Adipose tissue (tissue), 3 donors: ENCODE measurements around the gene NDUFAF3. TPM values are rescaled to one million over a fixed set of nuclear protein-coding genes. Genes with fewer than 3 reads are reported as not detected.
A peak's percentile ranks its signal among the peaks of the same experiment; 100 is the strongest.

Source experiments
- H3K27ac ChIP-seq: one replicate; pipeline ENCODE4 v1.5.1; 2013; ENCODE audit warnings: low read depth, low read length
- WGBS, 3 donors: extraction: QIAGEN DNeasy Blood & Tissue Kit; methylation state at CpG; one replicate each; pipeline ENCODE4 v1.1.7; 2013; 5-methylcytosine and 5-hydroxymethylcytosine counted together
- polyA plus RNA-seq, 3 donors: library from polyadenylated mRNA; stranded (reverse); fragments of 200-250 nt; gene quantifications; one replicate each; pipeline ENCODE4 v1.2.3, GENCODE V29; 2013
- donor health status: healthy with polysubstance abuse.
- donor health status: Bipolar disorder and iron deficiency.
- donor health status: healthy.

NDUFAF3 gene, protein sequence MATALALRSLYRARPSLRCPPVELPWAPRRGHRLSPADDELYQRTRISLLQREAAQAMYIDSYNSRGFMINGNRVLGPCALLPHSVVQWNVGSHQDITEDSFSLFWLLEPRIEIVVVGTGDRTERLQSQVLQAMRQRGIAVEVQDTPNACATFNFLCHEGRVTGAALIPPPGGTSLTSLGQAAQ
- polyA plus RNA-seq: 100 to 1,000 TPM in 2 of 3 donors, 10 to 100 TPM in 1; 38.6 to 163 (median 120) TPM

DNA sequence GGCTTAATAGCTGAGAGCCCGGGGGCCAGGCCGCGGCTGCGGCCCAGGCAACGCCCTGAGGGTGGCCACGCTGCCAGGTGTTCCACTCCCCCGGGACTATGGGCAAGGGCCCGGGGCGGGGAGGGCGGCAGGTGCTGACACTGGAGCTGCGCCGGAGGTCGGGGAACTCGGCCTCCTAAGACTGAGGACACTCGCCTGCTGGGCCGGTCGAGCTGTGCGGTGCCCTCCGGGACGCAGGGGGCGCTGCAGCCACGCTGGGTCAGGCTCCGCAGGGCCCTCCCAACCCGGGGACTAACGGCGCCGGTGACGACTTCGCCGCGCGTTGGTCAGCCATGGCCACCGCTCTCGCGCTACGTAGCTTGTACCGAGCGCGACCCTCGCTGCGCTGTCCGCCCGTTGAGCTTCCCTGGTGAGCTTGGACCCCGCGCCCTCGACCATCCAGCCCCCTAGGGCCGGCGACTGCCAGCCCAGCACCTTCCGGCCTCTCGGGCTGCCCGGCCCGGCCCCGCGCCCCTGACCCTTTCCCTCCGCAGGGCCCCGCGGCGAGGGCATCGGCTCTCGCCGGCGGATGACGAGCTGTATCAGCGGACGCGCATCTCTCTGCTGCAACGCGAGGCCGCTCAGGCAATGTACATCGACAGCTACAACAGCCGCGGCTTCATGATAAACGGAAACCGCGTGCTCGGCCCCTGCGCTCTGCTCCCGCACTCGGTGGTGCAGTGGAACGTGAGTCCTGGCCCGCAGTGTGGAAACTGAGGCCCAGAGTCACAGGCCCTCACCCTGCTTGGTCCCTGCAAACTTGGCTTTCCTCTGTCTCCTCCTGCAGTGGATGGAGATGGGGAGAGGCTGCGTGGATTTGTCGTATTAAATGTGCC lies at the start of gene NDUFAF3:
NDUFAF3 (plus strand) TSS at position 309 of the 875 bp plus-strand sequence; CDS start at position 333, 24 bp downstream.
- H3K27ac ChIP-seq: peak within 1 kb of the TSS; percentile 98
- WGBS, 3 donors: 0 to 1% (median 0%) methylated on average over 56 to 83 of the region's 83 CpGs

- no peak overlapping the region for H3K27ac ChIP-seq
- WGBS, 3 donors: 90 to 96% (median 93%) methylated on average over 10 of the region's 10 CpGs
Measured at GRCh38 chr3:48974076-48974864, 47.7 kb upstream of the NDUFAF3 start.

DNA sequence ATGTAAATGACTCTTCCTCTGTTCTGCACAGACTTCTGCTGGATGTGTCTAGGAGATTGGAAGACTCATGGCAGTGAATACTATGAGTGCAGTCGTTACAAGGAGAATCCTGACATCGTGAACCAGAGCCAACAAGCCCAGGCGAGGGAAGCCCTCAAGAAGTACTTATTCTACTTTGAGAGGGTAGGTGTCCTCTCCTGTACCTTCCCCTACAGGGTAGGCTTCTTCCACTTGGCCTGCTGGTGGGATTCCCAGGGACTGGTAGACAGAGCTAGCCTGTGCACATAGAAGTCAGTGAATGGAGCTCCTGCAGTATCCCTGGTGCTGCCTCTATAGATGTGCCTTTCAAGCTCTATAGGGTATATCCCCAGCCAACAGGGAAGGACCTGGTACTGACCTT lies 42.5 kb upstream of the NDUFAF3 start:
- H3K27ac ChIP-seq: no peak overlapping the region
- WGBS, 3 donors: 94 to 96% (median 95%) methylated on average over 3 of the region's 3 CpGs

- H3K27ac ChIP-seq: no peak overlapping the region
- 91 to 97% (median 93%) methylated on average over 4 of the region's 4 CpGs for WGBS, 3 donors
Measured at GRCh38 chr3:48980295-48980694, 41.6 kb upstream of the NDUFAF3 start.

- no peak overlapping the region for H3K27ac ChIP-seq
Measured at GRCh38 chr3:48982016-48982415, 39.9 kb upstream of the NDUFAF3 start.

GRCh38 chr3:48982686-48983085 lies 39.2 kb upstream of the NDUFAF3 start:
- WGBS, 3 donors: 83 to 90% (median 84%) methylated on average over 5 of the region's 5 CpGs
- H3K27ac ChIP-seq: no peak overlapping the region

- WGBS, 3 donors: 93 to 98% (median 97%) methylated on average over 4 of the region's 4 CpGs
- no peak overlapping the region for H3K27ac ChIP-seq
Measured at GRCh38 chr3:48983096-48983495, 38.8 kb upstream of the NDUFAF3 start.

- H3K27ac ChIP-seq: no peak overlapping the region
Measured at GRCh38 chr3:48984663-48985062, 37.3 kb upstream of the NDUFAF3 start.

GRCh38 chr3:48985831-48986376 lies 36.0 kb upstream of the NDUFAF3 start:
- 83 to 95% (median 92%) methylated on average over 7 of the region's 7 CpGs for WGBS, 3 donors
- no peak overlapping the region for H3K27ac ChIP-seq

GRCh38 chr3:48989126-48989795 lies 32.7 kb upstream of the NDUFAF3 start:
- H3K27ac ChIP-seq: peak overlapping the region; percentile 5
- WGBS, 3 donors: 3 to 6% (median 4%) methylated on average over 21 of the region's 21 CpGs

- WGBS, 3 donors: 0 to 1% (median 1%) methylated on average over 69 to 91 of the region's 91 CpGs
- H3K27ac ChIP-seq: peak within 1 kb of the TSS; percentile 5
Measured at GRCh38 chr3:48989796-48990635, 31.9 kb upstream of the NDUFAF3 start, which contains the start of gene P4HTM. P4HTM (plus strand) TSS chr3:48990241; CDS start chr3:48990257, 16 bp downstream.

GRCh38 chr3:48990636-48991469 lies 31.1 kb upstream of the NDUFAF3 start:
- H3K27ac ChIP-seq: no peak overlapping the region
- 3 to 8% (median 6%) methylated on average over 40 of the region's 40 CpGs for WGBS, 3 donors

- no peak overlapping the region for H3K27ac ChIP-seq
- 72 to 79% (median 75%) methylated on average over 5 of the region's 5 CpGs for WGBS, 3 donors
Measured at GRCh38 chr3:48991851-48992545, 29.9 kb upstream of the NDUFAF3 start.

GRCh38 chr3:48993834-48994233 lies 28.1 kb upstream of the NDUFAF3 start:
- H3K27ac ChIP-seq: no peak overlapping the region

DNA sequence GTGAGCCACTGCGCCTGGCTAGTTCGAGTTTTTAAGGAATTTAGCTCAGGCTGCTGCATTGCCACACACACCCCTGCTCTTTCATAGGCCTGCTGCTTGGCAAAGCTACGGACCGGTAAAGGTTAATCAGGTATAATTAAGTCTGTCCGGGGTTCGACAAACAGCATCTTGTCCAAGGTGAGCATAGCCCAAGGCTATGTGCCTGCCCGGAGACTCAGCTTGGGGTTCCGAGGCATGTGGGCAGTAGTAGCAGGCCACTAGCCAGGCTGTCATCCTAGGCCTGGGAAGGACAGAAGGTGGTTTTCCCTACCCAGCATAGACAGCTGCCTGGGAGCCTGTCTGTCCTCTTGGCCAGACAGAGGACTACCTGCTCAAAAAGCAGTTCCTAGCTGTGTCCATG lies 25.3 kb upstream of the NDUFAF3 start:
- WGBS, 3 donors: 92 to 97% (median 94%) methylated on average over 8 of the region's 8 CpGs
- no peak overlapping the region for H3K27ac ChIP-seq

- no peak overlapping the region for H3K27ac ChIP-seq
- 86 to 88% (median 86%) methylated on average over 8 of the region's 8 CpGs for WGBS, 3 donors
Measured at GRCh38 chr3:48997102-48997635, 24.8 kb upstream of the NDUFAF3 start.
